ENCODE data around the gene TDRD7.

Gene TDRD7

DNA sequence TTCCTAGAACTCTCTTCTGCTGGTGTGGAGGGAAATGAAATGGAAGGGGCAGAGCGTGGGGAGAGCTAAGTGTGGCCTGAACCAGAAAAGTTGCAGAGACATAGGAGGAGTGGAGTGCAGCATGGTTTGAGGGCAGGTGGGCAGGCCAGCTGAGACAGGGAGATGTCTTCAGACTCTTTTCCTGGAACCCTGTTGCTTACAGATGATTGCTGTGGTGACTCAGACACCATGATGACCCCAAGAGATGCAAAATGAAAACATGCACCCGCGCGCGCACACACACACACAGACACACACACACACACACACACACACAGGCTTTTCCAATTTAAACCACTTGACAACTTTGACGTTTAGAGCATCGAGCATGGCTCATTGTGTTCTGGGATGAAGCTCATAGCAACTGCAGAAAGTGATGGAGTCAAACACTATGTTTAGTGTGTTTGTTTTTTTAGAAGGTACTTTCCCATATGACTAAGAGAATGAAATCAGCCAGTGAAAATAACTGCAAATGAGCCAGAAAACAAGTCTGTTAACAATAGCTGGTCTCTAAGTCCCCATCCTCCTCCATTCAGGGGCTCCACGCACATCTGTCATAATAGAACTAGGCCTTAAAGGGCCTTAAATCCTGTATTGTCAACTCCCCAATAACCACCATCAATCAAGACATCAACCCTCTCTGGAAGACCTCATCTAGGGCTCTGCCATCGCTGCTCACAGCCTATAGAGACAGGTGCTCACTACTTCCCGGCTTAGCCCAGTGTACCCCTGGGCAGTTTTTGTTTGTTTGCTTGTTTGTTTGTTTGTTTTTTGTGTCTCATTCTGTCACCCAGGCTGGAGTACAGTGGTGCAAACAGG, 99.1 kb downstream of the TDRD7 start:
- DNase-seq: no peak

DNA sequence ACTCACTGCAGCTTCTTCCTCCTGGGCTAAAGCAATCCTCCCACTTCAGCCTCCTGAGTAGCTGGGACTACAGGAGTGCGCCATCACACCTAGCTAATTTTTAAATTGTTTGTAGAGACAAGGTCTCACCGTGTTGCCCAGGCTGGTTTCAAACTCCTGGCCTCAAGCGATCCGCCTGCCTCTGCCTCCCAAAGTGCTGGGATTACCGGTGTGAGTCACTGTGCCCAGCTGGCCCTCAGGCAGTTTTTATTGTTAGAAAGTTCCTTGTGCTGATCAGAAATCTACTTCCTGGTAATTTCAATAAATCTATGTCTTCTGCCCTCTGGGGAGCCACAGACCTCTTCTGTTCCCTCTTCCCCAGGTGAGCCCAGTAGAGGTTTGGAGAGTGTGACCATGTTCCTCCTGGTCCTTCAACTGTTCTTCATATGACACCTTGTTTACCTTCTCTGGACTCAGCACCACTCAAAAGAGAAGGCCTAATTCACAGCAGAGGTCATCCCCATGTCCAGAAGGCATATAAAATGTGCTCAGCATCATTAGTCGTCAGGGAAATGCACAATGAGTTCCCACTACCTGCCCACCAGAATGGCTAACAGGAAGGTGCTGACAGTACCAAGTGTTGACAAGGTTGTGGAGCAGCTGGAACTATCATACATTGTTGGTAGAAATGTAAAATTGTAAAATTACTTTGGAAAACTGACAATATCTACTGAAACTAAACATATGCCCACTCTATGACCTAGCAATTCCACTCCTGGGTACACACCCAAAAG, 99.9 kb downstream of the TDRD7 start:
- no peak for DNase-seq

GRCh38 chr9:97512966-97513560, 101.2 kb downstream of the TDRD7 start:
- DNase-seq: no peak

DNA sequence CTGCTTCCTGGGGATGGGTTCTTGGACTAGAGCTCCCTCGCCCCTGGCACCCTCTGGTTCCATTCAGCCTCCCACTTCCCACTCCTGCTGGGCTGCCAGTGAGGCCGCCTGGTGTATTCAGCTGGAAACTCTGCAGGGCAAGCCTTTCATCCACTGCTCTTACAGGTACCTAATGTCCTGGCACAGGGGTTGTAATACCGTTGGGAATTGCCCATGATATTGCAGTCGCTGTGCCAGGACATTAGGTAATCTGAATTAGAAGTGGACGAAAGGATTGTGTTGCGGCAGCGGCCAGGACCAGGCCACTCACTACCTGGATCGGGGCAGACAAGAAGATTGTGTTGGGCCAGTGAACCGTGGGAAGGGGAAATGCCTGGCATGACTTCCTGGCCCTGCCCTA, 102.6 kb downstream of the TDRD7 start:
- DNase-seq: no peak

DNA sequence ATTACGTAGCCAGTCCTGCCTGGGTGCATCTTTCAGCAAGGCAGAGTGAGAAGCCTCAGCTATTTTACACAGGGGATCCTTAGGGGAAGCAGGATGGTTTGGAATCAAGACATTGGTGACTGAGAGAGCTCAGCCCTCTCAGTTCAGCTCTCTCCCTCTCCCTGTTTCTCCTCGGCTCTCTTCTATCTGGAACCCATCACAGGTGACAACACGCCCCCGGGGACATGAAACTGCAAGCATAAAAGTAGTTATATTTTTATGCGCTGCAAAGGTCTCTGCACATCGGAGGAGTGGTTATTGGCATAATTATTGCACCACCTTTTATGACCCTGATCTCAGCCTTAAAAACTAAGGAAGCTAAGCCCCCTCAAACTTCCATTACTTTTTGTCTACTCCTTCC, 103.8 kb downstream of the TDRD7 start:
- DNase-seq: no peak

DNA sequence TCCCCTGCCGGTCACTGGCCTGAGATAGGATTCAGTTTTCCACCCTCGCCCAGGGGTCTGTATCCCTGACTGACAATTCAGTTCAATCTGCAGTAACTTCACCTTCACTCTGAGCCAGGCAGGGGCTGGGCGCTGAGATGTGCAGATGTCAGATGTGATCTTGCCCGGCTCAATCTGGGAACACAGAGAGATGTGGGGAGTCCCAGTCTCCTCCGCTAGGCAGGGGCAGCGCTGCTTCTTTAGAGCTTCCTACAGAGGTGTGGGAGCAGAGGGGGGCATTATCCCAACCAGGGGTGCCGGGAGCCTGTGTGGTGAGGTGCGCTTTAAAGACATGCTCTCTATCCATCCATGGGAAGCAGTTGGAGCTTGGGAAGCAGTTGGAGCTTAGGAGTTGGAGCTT, 104.2 kb downstream of the TDRD7 start:
- no peak for DNase-seq

GRCh38 chr9:97517331-97518089, 105.6 kb downstream of the TDRD7 start:
- DNase-seq: no peak

- DNase-seq: no peak
These were observed 106.4 kb downstream of the TDRD7 start for GRCh38 chr9:97518166-97518908.

DNA sequence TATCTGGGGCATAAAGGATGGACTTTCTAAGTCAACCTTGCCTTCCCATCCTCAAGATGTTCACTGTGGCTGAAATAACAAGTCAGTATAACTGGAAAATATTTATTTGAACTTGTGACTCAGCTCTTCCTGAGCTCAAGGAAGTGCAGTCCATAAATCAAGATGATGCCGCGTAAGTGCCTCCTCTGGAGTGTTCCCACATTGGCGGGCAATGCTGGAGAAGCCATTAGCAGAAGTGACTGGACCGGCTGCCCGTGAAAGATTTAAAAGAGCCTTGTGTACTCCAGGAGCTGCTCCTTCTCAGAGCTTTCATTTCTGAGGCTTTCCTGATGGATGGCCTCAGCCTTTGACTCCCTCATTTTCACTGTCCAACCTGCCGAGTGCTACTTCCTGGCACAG, 107.0 kb downstream of the TDRD7 start:
- no peak for DNase-seq

GRCh38 chr9:97519441-97519970, 107.6 kb downstream of the TDRD7 start:
- no peak for DNase-seq

DNA sequence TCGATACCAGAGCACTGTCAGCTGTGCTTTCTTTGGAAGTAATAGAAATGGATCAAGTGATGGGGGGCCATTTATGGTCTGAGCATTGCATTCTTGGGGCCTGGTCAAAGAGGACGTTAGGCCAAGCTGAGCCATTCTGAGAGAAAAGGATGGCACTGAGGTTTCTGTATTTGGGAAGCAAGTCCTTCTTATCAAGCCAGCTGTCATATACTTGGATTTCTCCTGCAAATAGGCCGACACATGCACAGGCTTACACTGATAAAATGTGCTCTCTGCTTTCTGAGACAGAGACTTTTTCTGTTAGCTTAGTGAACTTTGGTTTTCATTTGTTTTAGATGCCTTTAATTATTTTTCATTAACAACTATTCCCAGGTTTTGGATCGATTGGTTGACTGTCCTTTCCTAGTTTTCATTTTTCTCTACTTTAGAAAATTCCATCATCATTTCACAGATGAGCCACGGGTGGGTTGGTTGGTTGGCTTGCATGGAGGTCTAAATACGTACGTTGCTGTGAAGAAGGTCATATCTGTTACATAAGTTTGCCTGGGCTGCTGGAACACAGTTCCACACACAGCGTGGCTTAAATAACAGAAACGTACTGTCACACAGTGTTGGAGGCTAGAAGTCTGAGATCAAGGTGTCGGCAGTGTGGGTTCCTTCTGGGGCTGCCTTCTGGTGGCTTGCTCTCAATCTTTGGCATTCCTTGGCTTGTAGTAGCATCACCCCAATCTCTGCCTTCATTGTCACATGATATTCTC, 109.9 kb downstream of the TDRD7 start:
- no peak for DNase-seq

- DNase-seq: no peak
These were observed 112.5 kb downstream of the TDRD7 start for GRCh38 chr9:97524424-97524823.

GRCh38 chr9:97525451-97525850, 113.6 kb downstream of the TDRD7 start:
- no peak for DNase-seq

- no peak for DNase-seq
These were observed 115.1 kb downstream of the TDRD7 start for GRCh38 chr9:97526895-97527575.

- no peak for DNase-seq
These were observed 116.0 kb downstream of the TDRD7 start for GRCh38 chr9:97527626-97528528.

GRCh38 chr9:97528529-97529230, 116.8 kb downstream of the TDRD7 start:
- no peak for DNase-seq

GRCh38 chr9:97529363-97530076, 117.6 kb downstream of the TDRD7 start:
- no peak for DNase-seq

- DNase-seq: no peak
These were observed 120.0 kb downstream of the TDRD7 start for GRCh38 chr9:97531888-97532376.

Measured in activated gamma-delta T cell treated with Interleukin-2 at 50 U/mL for 16 hours (primary cell).